GM10847 (cell line): Measurements from ENCODE around the gene LRRC2.

ENCODE experiments used
- POLR2A ChIP-seq: IDR thresholded peaks from 2 replicates; pipeline ENCODE4 v1.6.1; 2011; ENCODE audit not compliant: insufficient read length; ENCODE audit errors: extremely low read depth

The LRRC2 gene

GRCh38 chr3:46520531-46520930 lies 45.6 kb downstream of the LRRC2 start:
- TF ChIP-seq POLR2A: no peak

- no peak for TF ChIP-seq POLR2A
Measured at GRCh38 chr3:46519952-46520351, 46.1 kb downstream of the LRRC2 start.

GRCh38 chr3:46517784-46518181 lies 48.3 kb downstream of the LRRC2 start:
- TF ChIP-seq POLR2A: no peak

- TF ChIP-seq POLR2A: no peak
Measured at GRCh38 chr3:46517016-46517783, 48.9 kb downstream of the LRRC2 start.

GRCh38 chr3:46516521-46516920 lies 49.6 kb downstream of the LRRC2 start:
- no peak for TF ChIP-seq POLR2A

- no peak for TF ChIP-seq POLR2A
Measured at GRCh38 chr3:46512191-46512749, 53.8 kb downstream of the LRRC2 start.

- TF ChIP-seq POLR2A: no peak
Measured at GRCh38 chr3:46509661-46510187, 56.4 kb downstream of the LRRC2 start.

GRCh38 chr3:46508850-46509591 lies 57.1 kb downstream of the LRRC2 start:
- no peak for TF ChIP-seq POLR2A

- TF ChIP-seq POLR2A: no peak
Measured at GRCh38 chr3:46506526-46506925, 59.6 kb downstream of the LRRC2 start.

- TF ChIP-seq POLR2A: no peak
Measured at GRCh38 chr3:46505953-46506352, 60.1 kb downstream of the LRRC2 start.

GRCh38 chr3:46504789-46505188 lies 61.3 kb downstream of the LRRC2 start:
- no peak for TF ChIP-seq POLR2A

GRCh38 chr3:46503200-46503874 lies 62.8 kb downstream of the LRRC2 start:
- TF ChIP-seq POLR2A: no peak

GRCh38 chr3:46501702-46502101 lies 64.4 kb downstream of the LRRC2 start:
- no peak for TF ChIP-seq POLR2A

- TF ChIP-seq POLR2A: no peak
Measured at GRCh38 chr3:46500656-46501635, 65.2 kb downstream of the LRRC2 start.

GRCh38 chr3:46498916-46499519 lies 67.1 kb downstream of the LRRC2 start:
- no peak for TF ChIP-seq POLR2A
